K562 (cell line): ENCODE results near the gene HS3ST4. TPM values are rescaled to one million over a fixed set of nuclear protein-coding genes. Genes with fewer than 3 reads are reported as not detected.

Experiments
- ASH1L ChIP-seq: fragments of 450-650 bp; IDR thresholded peaks from 2 replicates; pipeline ENCODE4 v1.6.1; 2018; ENCODE audit warnings: borderline replicate concordance, mild to moderate bottlenecking, low read depth; ENCODE audit not compliant: partially characterized antibody
- CBFB ChIP-seq: sonication (generic); formaldehyde crosslinking; IDR thresholded peaks from 2 replicates; pipeline ENCODE4 v1.4.0; 2020; ENCODE audit warnings: mild to moderate bottlenecking, missing genetic modification reagents
- DDX20 ChIP-seq: fragments of 450-650 bp; IDR thresholded peaks from 2 replicates; pipeline ENCODE4 v1.6.1; 2016; ENCODE audit warnings: missing genetic modification characterization, low read depth, mild to moderate bottlenecking, missing compliant biosample characterization, moderate library complexity
- GTF2F1 ChIP-seq: IDR thresholded peaks from 2 replicates; pipeline ENCODE4 v1.6.1; 2011; ENCODE audit warnings: low read depth, low read length, improper control_type of control experiment
- HDAC6 ChIP-seq: IDR thresholded peaks from 2 replicates; pipeline ENCODE4 v1.6.1; 2012; ENCODE audit warnings: low read depth, mild to moderate bottlenecking, control low read depth, inconsistent platforms, low read length, moderate library complexity
- KDM5B ChIP-seq: fragments of 200-600 bp; sonication (generic); IDR thresholded peaks from 2 replicates; pipeline ENCODE4 v1.6.1; 2012; ENCODE audit warnings: low read depth, mild to moderate bottlenecking, moderate library complexity, low read length, control low read depth, inconsistent platforms; ENCODE audit not compliant: insufficient replicate concordance
- POLR2A ChIP-seq: fragments of 450-650 bp; conservative IDR thresholded peaks from 2 replicates; pipeline ENCODE4 v1.6.1; 2016
- PURB ChIP-seq: sonication (generic); formaldehyde crosslinking; IDR thresholded peaks from 2 replicates; pipeline ENCODE4 v1.9.0; 2021; ENCODE audit warnings: low read depth, mild to moderate bottlenecking, missing genetic modification reagents
- ZBTB5 ChIP-seq: fragments of 450-650 bp; IDR thresholded peaks from 2 replicates; pipeline ENCODE4 v1.6.1; 2017; ENCODE audit warnings: antibody characterized with exemption
- ZNF512 ChIP-seq: IDR thresholded peaks from 2 replicates; pipeline ENCODE4 v1.6.1; 2016; ENCODE audit warnings: missing genetic modification characterization, missing compliant biosample characterization
- polyA plus RNA-seq, 8 experiments: library from polyadenylated mRNA; depleted of rRNA in 4 of 8; stranded (reverse) in 5 of 8; unstranded in 3 of 8; fragments of >200 nt; fragmentation: Nextera tagmentation in 2 of 8; fragmentation: Illumina TruSeq in 1 of 8; extraction: Ambion mirVana in 2 of 8; extraction: Trizol in 1 of 8; gene quantifications; 2 replicates each; pipeline versions ENCODE4 v1.2.1 to v1.2.3, GENCODE V29; 2011 to 2014; ENCODE audit warnings: inconsistent platforms in 1 of 8, missing spikeins in 1 of 8
- total RNA-seq, 7 experiments: library from RNA; depleted of rRNA in 6 of 7; stranded (reverse); fragments of >200 nt in 6 of 7; fragmentation: Illumina TruSeq in 2 of 7; extraction: Trizol in 2 of 7; gene quantifications; 2 replicates each; pipeline versions ENCODE4 v1.2.1 to v1.2.3, GENCODE V29; 2011 to 2021; ENCODE audit warnings: low replicate concordance in 1 of 7
- TF ChIP-seq, protein P1 (sequence below): fragments of 250-450 bp; sonication (Bioruptor Pico); IDR thresholded peaks from 2 replicates; pipeline ENCODE4 v1.4.0; 2020; ENCODE audit warnings: borderline replicate concordance

HS3ST4 gene
- total and polyA plus RNA-seq, 9 of the 15 experiments (the other 6 are each of a cell fraction or from before 2014, with no cell fraction given) = not detected

GRCh38 chr16:25796239-25796638 lies 104.5 kb downstream of the HS3ST4 start (continued):
- TF ChIP-seq, protein P1, sequence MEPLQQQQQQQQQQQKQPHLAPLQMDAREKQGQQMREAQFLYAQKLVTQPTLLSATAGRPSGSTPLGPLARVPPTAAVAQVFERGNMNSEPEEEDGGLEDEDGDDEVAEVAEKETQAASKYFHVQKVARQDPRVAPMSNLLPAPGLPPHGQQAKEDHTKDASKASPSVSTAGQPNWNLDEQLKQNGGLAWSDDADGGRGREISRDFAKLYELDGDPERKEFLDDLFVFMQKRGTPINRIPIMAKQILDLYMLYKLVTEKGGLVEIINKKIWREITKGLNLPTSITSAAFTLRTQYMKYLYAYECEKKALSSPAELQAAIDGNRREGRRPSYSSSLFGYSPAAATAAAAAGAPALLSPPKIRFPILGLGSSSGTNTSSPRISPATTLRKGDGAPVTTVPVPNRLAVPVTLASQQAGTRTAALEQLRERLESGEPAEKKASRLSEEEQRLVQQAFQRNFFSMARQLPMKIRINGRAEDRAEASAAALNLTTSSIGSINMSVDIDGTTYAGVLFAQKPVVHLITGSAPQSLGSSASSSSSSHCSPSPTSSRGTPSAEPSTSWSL (CRISPR knock-in tag) = no peak
- TF ChIP-seq GTF2F1 = no peak
- TF ChIP-seq DDX20 (tag) = no peak
- no peak for TF ChIP-seq ZNF512
- no peak for TF ChIP-seq PURB (CRISPR knock-in tag)
- TF ChIP-seq CBFB (CRISPR knock-in tag) = no peak
- TF ChIP-seq ZBTB5 = no peak
- no peak for TF ChIP-seq HDAC6
- no peak for TF ChIP-seq POLR2A
- no peak for TF ChIP-seq KDM5B
- TF ChIP-seq ASH1L = no peak
